RPMI7951 (cell line): ENCODE measurements around the gene SRGAP2B. TPM values are rescaled to one million over a fixed set of nuclear protein-coding genes. Genes with fewer than 3 reads are reported as not detected.
"Not testable (repeated sequence)": the region's sequence is repeated elsewhere in the genome, so short reads cannot be mapped to it uniquely, and the experiment has no call there.

Experiments used
- DNase-seq: peaks from one replicate; pipeline ENCODE4 v3.0.0-alpha.2; 2012; ENCODE audit warnings: low read depth
- total RNA-seq: library from RNA; depleted of rRNA; stranded (reverse); fragments of >200 nt; shearing (Covaris generic); gene quantifications from 2 replicates; pipeline ENCODE4 v1.2.3, GENCODE V29; 2014; rRNA removed

The SRGAP2B gene
- 13.3 and 13.9 TPM in 2 replicates for total RNA-seq

DNA sequence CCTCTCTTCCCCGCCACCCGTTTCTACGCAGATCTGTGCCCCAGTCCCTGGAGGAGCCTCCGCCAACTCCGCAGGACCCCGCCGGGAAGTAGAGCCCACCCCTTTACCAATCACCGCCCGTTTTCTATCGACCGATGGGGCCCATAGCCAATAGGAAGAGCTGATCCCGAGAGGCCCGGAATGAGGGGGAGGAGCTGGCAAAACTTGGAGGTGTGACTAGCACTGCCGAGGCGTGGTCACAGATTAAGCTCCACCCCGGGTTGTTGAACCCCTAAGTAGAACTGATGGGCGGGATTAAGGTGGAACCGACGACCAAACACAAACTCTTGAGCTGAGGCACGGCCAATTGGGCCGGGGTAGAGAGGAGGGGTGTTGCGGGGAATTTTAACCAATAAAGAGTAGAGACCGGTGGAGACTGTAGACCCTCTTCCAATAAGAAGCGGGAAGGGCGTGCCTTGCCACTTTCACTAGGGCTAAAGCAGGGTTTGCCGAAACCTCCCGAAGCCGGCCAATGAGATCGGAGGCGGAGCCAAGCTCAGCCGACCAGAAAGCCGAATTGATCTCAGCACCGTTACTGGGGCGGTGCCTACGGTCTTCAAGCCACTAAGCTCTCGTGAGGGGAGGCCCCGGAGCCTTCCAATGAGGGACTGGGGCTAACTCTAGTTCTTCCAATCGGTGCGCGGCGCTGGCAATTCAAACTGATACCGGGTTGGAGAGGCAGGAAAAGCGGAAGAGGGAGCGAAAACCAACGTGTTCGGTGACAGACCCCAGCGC, at the start of gene SRGAP2B, which contains the start of gene FAM72D:
TSS of gene SRGAP2B (minus strand) at position 45 of the 774 bp plus-strand sequence. CDS start 2,427 bp downstream, outside the sequence.
TSS of gene FAM72D (plus strand) at position 691 of the 774 bp plus-strand sequence. CDS start 874 bp downstream, outside the sequence.
- DNase-seq = not testable (repeated sequence)

DNA sequence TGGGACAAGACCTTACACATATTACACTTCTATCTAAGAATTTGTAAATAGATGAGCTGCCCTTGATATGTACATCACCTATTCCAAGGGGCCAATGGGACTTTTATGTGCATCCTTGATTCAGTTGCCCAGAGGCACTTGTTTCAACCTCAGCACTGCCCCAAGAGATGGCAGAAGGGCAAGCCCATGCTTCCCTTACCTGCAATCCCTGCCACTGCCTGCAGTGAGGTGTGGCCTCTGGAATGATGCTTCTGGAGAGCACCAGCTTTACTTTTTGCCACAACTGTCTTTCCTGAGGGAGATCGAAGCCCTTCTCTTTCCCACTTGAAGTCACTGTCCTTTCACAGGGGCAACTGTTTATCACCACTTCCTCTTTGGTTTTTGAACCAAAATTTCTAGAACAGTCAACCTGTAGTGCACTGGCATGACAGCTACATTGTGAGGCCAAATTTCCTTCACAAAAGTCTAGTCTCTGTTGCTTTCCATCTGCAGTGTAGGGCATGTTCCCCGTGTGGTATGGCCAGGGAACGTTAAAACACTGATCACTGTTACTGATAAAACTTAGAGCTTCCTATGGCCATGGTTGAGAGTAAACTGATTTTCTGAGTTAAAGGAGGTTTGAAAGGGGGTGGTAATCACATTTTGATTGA, 49.3 kb upstream of the SRGAP2B start:
- not testable (repeated sequence) for DNase-seq

DNA sequence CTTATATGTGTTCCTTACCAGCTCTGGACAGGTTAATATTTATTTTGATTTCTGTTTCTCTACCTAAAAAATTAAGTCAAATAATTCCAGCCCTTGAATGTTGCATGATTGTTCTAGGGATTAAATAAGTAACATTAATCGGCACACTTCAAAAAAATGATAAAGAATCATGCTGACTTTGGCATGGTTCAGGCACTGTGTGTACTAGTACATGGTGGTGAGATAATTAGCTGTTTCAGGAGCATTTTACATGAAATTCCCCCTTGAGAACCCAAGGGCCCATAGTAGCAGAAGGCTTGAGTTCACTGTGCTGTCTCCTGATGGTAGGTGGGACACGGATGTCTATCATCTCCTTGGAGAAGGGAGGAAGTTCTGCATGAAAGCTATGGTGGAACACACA, 45.4 kb upstream of the SRGAP2B start:
- DNase-seq = not testable (repeated sequence)

DNA sequence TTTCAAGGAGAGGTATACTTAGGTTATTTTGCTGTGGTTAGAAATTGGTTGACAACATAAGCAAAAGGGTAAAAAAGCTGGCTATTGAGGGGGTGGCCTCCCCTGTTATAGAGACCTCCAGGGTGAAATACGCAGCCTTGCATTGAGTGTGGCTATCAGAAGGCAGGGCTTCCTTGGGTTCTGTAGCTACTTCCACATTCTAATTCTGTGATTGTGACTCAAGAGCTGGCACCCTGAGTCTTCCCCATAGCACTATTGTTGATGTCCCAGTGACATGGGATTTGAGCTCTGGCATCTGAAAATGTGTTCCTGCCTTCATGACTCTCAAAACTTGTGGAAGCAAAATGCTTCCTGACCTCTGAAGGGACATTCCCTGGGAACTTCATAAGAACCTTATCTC, 39.3 kb upstream of the SRGAP2B start:
- not testable (repeated sequence) for DNase-seq

DNA sequence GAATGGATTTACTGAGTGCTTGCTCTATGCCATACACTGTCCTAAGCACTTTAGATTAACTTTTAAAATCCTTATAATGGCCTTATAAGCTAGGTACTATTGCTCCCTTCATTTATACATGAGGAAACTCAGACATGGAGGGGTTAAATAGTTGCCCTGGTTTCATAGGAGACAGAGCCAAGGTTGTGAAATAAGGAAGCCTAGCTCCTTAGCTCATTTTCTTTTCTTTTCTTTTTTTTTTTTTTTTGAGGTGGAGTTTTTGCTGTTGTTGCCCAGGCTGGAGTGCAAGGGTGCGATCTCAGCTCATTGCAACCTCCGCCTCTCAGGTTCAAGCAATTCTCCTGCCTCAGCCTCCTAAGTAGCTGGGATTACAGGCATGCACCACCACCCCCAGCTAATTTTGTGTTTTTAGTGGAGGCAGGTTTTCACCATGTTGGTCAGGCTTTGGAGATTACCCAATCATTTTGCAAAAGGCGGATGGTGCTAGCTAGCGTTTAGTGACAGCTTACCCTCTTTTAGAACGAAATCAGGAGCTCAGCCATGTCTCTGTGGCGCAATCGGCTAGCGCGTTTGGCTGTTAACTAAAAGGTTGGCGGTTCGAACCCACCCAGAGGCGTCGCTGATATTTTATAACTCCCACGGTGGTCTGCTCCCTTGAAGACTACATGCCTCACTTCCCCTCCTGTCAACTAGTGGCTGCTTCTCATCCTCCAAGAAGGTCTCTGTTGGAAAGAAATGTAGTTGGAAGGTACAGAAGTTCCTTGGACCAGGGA, 33.8 kb upstream of the SRGAP2B start:
- not testable (repeated sequence) for DNase-seq

DNA sequence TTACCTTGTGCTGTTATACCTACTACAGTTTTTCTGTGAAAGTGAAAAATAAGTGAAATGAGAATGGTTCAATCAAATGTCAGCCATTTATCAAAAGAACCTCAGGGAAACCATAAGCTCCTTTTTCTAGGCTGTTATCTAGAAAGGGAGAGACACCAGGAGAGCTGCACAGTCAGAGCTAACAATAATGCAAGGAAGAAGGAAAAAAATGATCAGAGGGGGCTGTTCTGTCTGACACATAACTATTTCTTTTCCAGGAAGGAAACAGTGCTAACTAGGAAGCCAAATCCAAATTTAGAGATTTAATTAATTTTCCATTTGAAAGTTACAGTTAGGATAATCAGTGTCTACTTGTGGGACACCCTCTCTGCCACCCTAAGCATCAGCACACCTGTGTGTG, 32.0 kb upstream of the SRGAP2B start:
- DNase-seq = not testable (repeated sequence)

DNA sequence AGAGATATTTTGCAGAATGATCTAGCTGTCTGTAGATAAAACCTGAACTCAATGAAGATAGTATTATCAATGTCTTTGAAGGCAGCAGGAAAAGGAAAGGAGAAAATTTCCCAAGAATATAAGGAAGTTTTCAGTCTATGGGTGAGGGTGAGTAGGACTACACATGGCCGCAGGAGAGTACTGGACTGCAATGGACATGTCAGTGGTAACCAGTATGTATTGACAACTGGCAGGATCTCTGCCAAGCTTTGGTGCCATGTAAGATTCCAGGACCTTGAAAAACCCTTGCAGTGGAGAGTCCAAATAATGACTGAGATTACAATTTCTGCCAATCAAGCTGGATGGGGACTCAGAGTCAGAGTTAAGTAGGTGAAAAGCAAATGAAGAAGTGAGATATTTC, 30.0 kb upstream of the SRGAP2B start:
- not testable (repeated sequence) for DNase-seq

DNA sequence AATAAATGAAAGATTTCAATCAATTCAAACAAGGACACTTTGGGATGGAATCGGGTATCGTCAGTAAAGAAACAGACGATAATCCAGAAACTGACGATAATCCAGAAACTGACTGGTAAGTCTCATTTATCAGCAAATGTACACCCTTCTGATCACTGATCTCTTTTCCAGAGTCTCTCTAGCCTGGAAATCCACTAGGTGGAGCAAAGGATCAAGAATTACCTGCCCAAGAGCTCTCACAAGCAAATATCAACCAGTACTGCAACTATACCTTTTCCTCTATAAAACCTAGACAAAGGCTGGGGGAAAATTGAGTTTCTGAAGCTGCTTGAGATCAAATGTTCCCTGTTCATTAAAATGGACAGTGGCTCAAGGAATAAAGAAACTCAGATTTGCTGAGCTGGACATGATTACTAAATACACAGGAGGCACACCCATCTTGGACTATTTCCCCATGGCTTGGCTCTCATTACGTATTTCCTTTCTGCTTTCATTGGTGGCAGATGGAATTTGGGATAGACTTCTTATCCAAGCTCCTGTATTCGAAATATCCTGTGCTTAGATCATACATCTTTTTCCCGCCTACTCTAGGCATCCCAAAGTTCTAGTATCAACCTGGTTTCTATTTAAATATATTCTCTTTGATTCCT, 29.0 kb upstream of the SRGAP2B start:
- not testable (repeated sequence) for DNase-seq

GRCh38 chr1:145123062-145123395, 27.9 kb upstream of the SRGAP2B start:
- DNase-seq = not testable (repeated sequence)

DNA sequence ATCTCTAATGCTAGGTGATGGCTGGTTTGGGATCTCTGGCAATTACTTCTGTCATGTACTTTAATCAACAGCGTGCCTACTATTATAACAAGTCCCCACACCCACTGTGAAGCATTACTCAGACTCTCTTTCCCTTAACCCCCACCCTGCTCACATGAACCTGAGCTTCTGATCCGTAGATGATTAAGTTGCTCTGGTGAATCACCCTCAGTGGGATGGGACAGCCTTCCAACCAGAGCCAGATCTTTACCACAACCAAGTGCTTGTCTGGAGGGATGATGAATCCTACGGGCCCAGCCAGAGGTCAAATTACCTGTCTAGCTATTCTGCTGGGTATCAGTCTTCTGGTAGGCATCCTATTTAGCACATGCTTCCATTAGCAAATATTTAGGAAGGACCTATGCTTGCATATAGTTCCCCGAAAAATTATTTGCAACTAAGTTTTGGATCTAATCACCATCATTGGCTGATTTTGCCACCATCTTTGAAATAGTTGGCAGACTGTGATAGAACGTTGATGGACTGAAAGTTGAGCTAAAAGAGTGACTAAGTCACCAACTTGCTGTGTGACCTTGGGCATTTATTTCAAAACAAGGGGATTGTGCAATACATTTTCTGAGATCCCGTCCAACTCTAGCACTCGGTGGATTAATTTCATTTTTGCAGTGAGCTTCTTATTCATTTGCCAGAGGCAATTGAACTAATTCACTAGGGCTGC, 27.4 kb upstream of the SRGAP2B start:
- DNase-seq = not testable (repeated sequence)

DNA sequence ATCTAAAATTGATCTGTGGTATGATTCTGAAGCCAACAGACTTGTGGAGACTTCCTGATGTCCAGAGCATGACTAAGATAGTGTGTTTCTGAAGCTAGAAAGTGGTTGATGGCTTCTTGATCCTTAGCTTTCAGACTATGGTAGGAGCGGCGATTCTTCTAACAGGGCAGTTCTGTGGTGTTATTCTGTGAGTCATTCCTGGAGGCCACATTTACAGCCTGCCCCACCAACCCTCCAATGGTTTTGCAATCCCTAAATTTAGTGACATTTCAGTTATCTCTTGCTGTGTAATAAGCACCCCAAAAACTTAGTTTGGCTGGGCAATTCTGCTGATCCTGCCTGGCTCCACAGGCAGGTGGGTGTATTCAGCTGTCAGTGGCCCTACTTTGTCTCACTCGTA, 24.7 kb upstream of the SRGAP2B start:
- DNase-seq = not testable (repeated sequence)

DNA sequence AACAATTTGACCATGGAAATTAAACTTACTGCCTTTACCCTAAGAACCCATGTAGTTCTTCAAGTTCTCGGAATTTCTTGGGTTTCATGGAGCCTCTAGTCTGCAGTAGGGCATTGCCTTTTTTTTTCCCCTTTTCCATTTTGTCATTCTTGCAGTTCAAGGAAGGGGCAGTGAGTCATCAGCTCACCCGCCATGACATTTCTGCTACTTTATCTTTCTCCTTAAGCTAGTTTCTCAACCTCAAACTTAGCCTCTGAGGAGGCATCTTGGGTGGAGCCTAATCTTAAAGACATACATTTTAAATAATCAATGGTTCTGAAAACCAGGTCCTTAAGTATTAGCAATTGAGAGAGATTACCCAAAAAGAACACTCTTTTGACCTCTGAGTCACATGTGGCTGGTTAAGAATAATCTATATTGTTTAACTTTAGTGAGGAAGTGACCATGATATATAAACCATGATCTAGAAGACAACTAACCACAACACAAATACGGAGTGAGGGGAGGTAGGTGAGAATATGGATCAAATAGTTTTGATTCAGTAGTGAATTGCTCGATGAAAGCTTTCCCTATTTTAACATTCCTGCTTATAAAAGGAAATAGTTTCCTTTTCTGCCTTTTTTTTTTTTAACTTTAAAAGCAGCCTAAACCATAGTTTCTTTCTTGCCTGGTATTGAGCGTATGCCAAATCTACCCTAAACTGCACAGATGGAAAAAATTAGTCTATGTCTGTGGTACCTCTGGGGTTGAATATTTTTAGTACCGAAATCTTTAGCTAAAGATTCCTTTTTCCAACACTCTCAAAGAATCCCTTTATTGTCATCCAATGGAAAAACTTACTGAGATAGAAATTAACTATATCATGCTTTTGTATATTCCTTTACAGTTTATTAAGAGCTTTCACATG, 20.7 kb upstream of the SRGAP2B start:
- not testable (repeated sequence) for DNase-seq

GRCh38 chr1:145114560-145115057, 19.5 kb upstream of the SRGAP2B start:
- DNase-seq = not testable (repeated sequence)

- DNase-seq = not testable (repeated sequence)
Observed at GRCh38 chr1:145112703-145113102, 17.6 kb upstream of the SRGAP2B start.

GRCh38 chr1:145111674-145112073, 16.5 kb upstream of the SRGAP2B start:
- DNase-seq = not testable (repeated sequence)

DNA sequence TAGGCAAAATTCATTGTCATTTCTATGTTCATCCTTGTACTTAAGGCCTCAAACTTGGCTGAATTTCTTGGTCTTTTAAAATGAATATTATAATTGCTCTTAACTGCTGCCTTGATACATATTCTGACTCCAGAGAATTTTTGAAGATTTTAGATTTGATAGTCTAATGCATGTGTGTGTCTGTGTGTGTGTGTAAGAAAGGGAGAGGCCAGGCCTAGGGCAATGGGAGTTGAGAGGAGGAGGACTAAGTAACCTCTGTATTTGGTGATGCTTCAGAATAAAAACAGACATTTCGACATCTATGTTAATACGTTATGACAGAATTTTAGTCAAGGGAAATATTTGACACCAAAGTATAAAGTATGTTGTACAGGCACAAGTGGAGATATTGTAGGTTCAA, 8.2 kb upstream of the SRGAP2B start:
- not testable (repeated sequence) for DNase-seq

GRCh38 chr1:145101725-145102124, 6.6 kb upstream of the SRGAP2B start:
- DNase-seq = not testable (repeated sequence)

- not testable (repeated sequence) for DNase-seq
Observed at GRCh38 chr1:145094655-145095211, 395 bp downstream of the SRGAP2B start.

DNA sequence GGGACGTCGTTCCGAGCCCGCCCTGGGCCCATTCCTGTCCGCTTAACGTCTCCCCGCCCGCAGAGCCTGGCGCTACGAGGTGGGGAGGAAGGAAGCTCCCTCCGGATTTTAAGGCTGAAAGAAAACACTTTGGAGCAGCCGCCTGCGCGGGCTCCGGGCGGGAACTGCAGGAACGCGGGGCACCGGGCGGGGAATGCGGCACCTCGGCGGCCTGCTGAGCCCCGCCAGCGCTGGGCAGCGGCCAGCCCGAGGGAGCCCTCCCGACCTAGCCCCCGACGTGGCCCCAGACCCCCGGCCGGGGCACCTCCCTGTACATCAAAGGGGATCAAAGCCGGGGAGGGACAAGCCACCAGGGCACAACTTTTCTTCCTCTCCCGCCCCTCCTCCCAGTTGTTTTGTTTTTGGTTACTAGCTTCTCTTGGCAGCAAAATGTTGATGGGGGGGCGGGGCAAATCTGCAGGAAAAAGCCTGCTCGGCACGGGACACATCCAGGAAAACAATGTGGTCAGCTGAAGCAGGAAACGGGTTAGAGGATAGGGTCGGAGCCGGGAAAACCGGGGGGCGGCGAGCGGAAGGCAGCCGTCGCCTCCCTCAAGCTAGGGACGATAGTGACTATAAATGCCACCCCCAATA, 1.5 kb downstream of the SRGAP2B start:
- DNase-seq = not testable (repeated sequence)
